Central memory CD8-positive, alpha-beta T cell (primary cell): ENCODE data around the gene EGFL7.

Experiments used
- ATAC-seq: fragments of 150-1000 bp; cut with Tn5 transposase; replicated peaks from 2 replicates; pipeline ENCODE4 v1.10.0; 2022; ENCODE audit warnings: mild to moderate bottlenecking, moderate FRiP score, moderate number of reproducible peaks; ENCODE audit not compliant: poor library complexity, severe bottlenecking; ENCODE audit errors: extremely low read depth
- DNase-seq, 2 donors: peaks; one replicate each; pipeline ENCODE4 v3.0.0; 2021; ENCODE audit warnings: low spot score in 2 of 2
- H3K27ac Mint-ChIP-seq: one replicate; pipeline ENCODE4 v1.8.0; 2022; ENCODE audit warnings: low read depth, mild to moderate bottlenecking, moderate library complexity, mixed read lengths
- H3K27me3 Mint-ChIP-seq: one replicate; pipeline ENCODE4 v1.8.0; 2022; ENCODE audit warnings: mixed read lengths
- H3K36me3 Mint-ChIP-seq: one replicate; pipeline ENCODE4 v1.8.0; 2022; ENCODE audit warnings: mild to moderate bottlenecking, moderate library complexity, mixed read lengths; ENCODE audit not compliant: insufficient read depth
- H3K4me1 Mint-ChIP-seq: one replicate; pipeline ENCODE4 v1.8.0; 2022; ENCODE audit warnings: mixed read lengths
- H3K4me3 Mint-ChIP-seq: one replicate; pipeline ENCODE4 v1.8.0; 2022; ENCODE audit warnings: mild to moderate bottlenecking, moderate library complexity, mixed read lengths
- H3K9me3 Mint-ChIP-seq: one replicate; pipeline ENCODE4 v1.8.0; 2022; ENCODE audit warnings: mixed read lengths

EGFL7 gene

GRCh38 chr9:136679431-136679941 is 16.8 kb downstream of the EGFL7 start:
- ATAC-seq (no peak), DNase-seq (no peak)
- Mint-ChIP-seq H3K27me3 (no peaks in the 10 kb centered on the region), H3K27ac (no peak overlapping the region), H3K4me3 (no peak overlapping the region), H3K4me1 (peaks cover 5% of the 10 kb centered on the region), H3K9me3 (no peaks in the 10 kb centered on the region), H3K36me3 (no peaks in the 10 kb centered on the region)

DNA sequence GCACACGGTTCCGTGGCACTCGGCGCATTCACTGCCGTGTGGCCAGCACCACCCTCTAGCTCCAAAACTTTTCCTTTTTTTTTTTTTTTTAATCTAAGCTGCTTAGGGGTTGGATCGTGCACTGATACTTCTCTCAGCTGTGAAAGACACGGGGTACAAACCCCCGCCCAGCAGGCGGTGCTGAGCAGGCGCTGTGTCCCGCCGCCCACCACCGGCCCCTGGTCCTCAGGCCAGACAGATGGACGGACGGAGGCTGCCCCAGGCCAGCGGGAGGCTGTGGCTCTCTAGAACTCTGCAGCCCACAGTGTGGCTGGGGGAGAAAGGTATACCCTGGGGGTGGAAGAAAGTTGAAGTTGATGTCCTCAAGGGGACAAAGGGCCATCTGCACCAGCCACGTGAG is 18.3 kb downstream of the EGFL7 start:
- Mint-ChIP-seq H3K27ac (no peak overlapping the region), H3K9me3 (no peaks in the 10 kb centered on the region), H3K4me3 (no peak overlapping the region), H3K27me3 (no peaks in the 10 kb centered on the region), H3K4me1 (peaks cover 5% of the 10 kb centered on the region), H3K36me3 (no peaks in the 10 kb centered on the region)
- ATAC-seq (no peak), DNase-seq (no peak)

DNA sequence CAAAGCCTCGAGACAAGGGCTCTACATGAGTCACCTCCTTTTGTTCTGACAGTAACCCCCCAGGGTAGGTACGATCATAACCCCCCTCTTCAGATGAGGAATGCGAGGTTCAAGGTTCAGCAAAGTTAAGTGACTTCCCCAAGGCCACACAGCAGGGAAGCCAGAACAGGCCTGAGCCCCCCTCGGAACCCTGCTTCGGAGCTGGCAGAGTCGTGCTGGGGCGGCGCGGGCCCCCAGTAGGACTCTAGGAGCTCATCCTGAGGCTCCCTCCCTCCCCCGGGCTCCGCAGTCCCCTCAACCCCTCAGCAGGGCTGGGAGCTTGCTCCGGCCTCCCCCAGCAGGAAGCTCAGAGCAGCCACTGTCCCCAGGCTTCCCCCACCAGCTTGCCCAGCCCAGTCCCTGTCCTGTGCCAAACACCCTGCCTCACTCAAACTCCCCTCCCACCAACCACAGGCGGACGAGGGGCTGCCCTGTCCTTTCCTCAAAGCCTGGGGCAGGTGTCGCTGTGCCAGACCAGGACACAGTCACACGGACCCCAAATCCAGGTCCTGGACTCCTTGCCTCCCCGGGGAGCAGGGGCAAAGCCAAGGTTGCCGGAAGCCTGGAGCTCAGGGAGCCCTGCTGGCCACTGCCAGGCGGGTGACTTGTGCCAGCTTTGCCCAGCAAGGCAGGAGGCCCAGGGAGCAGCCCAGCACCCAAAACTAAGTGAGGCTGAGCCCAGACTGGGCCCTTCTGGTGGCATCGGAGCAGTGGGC is 19.4 kb downstream of the EGFL7 start:
- H3K27me3 Mint-ChIP-seq = no peaks in the 10 kb centered on the region
- DNase-seq (no peak), ATAC-seq (no peak)
- H3K36me3 Mint-ChIP-seq = no peaks in the 10 kb centered on the region
- no peaks in the 10 kb centered on the region for H3K9me3 Mint-ChIP-seq
- peaks cover 5% of the 10 kb centered on the region for H3K4me1 Mint-ChIP-seq
- H3K27ac Mint-ChIP-seq = no peak overlapping the region
- no peak overlapping the region for H3K4me3 Mint-ChIP-seq

DNA sequence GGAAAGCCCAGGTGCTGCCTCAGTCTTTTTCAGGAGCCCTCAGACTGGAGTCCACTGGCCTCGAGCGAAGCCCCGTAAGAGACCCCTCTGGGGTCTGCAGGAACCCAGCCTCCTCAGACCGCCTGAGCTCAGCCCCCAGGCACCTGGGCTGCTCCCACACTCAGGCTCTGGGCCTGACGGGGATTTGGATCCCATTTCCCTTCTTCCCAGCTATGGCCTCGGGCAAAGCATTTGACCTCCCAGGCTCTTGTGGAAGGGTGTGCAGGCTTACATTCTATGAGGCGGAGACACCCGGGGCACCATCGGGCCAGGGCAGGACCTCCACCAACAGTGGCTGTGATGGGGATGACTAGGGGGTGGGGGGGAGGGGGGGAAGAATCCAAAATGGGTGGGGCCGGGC is 20.0 kb downstream of the EGFL7 start:
- Mint-ChIP-seq H3K4me1 (peaks cover 5% of the 10 kb centered on the region), H3K9me3 (no peaks in the 10 kb centered on the region), H3K36me3 (no peaks in the 10 kb centered on the region), H3K27ac (no peak overlapping the region), H3K27me3 (no peaks in the 10 kb centered on the region), H3K4me3 (no peak overlapping the region)
- ATAC-seq = no peak
- DNase-seq = no peak

GRCh38 chr9:136683173-136683745 is 20.5 kb downstream of the EGFL7 start:
- Mint-ChIP-seq H3K4me3 (no peak overlapping the region), H3K27ac (no peak overlapping the region), H3K27me3 (no peaks in the 10 kb centered on the region), H3K9me3 (no peaks in the 10 kb centered on the region), H3K4me1 (peaks cover 5% of the 10 kb centered on the region), H3K36me3 (no peaks in the 10 kb centered on the region)
- ATAC-seq (no peak), DNase-seq (no peak)

DNA sequence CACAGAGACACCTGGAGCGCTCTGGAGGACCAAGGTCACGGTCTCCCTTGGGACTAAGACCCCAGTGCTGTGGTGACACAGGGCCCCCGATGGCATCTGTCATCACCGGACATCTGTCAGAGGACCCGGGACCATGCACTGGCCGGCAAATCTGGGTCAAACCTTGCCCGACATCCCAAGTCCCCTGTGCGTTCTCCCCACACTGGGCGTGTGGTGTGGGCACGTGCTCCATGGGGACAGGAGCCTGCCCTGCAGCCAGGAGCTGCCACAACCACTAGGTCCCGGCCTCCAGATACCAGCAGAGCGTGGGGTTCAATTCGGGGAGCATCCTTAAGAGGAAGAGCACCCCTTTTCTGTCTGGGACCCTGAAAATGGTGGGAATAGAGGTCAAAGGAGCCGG is 21.0 kb downstream of the EGFL7 start:
- Mint-ChIP-seq H3K9me3 (no peaks in the 10 kb centered on the region), H3K4me3 (no peak overlapping the region), H3K36me3 (no peaks in the 10 kb centered on the region), H3K27me3 (no peaks in the 10 kb centered on the region), H3K4me1 (peaks cover 5% of the 10 kb centered on the region), H3K27ac (no peak overlapping the region)
- no peak for ATAC-seq
- no peak for DNase-seq

GRCh38 chr9:136684339-136684738 is 21.6 kb downstream of the EGFL7 start:
- ATAC-seq = no peak

GRCh38 chr9:136684799-136685198 is 22.1 kb downstream of the EGFL7 start:
- Mint-ChIP-seq H3K4me3 (no peak overlapping the region), H3K27me3 (no peaks in the 10 kb centered on the region), H3K36me3 (no peaks in the 10 kb centered on the region), H3K4me1 (no peaks in the 10 kb centered on the region), H3K9me3 (no peaks in the 10 kb centered on the region), H3K27ac (no peak overlapping the region)
- ATAC-seq (no peak), DNase-seq (no peak)

More at GRCh38 chr9:136684339-136684738, 21.6 kb downstream of the EGFL7 start:
- H3K4me3 Mint-ChIP-seq = no peak overlapping the region
- no peak overlapping the region for H3K27ac Mint-ChIP-seq
- peaks cover under 1% of the 10 kb centered on the region for H3K4me1 Mint-ChIP-seq
- DNase-seq = no peak
- no peaks in the 10 kb centered on the region for H3K27me3 Mint-ChIP-seq
- no peaks in the 10 kb centered on the region for H3K9me3 Mint-ChIP-seq
- no peaks in the 10 kb centered on the region for H3K36me3 Mint-ChIP-seq

DNA sequence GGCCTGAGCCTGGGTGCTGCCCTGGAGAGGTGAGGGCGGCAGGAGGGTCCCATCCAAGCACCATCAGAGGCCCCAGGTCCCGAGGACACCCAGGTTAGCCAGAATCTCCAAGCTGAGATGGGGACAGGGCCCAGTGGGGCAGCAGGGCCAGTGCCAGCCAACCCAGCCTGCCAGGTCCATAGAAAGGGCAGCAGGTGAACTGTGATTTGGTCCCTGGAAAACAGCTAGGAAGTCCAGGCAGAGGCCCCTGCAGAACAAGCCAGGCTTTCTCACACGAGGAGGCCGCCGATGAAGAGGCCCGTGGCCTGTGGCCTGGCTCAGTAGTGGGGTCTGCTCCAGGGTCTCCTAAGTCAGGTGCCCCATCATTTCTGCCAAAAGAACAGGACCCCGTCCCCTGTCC is 22.5 kb downstream of the EGFL7 start:
- Mint-ChIP-seq H3K36me3 (no peaks in the 10 kb centered on the region), H3K4me3 (peak overlapping the region; percentile 68), H3K27ac (no peak overlapping the region), H3K4me1 (no peaks in the 10 kb centered on the region), H3K9me3 (no peaks in the 10 kb centered on the region), H3K27me3 (no peaks in the 10 kb centered on the region)
- no peak for DNase-seq
- no peak for ATAC-seq

DNA sequence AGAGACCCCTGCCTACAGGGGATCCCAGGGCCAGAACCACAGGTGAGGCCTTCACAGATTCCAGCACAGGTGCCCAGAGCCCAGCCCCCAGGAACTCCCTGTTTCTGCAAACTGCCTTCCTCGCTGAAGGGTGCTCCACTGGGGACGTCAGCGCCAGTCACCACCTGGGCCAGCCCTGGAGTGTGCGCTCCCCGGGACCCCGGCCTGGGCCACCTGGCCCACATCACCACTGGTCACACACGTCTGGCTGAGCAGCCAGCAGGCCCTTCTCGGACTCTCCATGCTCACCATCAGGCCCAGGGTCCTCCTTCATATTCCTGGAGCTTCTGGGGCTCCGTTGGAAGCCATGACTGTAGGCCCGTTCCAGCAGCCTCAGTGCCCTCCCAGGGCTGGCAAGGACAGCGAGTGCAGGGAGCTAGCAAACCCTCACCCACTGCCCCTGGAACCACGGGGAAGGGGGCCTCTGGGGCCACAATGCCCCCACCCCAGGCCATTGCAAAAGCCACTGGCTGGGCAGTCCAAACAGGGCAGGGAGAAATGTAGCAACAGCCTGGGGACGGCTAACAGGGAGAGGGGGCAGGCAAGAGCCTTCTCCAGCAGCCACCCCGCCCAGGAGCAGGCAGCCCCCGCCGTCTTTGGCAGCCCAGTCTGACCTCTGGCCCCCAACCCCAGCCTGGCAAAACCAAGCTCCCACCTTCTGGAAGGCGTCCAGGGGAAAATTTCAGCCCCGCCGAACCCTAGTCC is 23.2 kb downstream of the EGFL7 start:
- Mint-ChIP-seq H3K27me3 (no peaks in the 10 kb centered on the region), H3K9me3 (no peaks in the 10 kb centered on the region), H3K36me3 (no peaks in the 10 kb centered on the region), H3K4me3 (peak overlapping the region; percentile 68), H3K27ac (no peak overlapping the region), H3K4me1 (no peaks in the 10 kb centered on the region)
- DNase-seq (no peak), ATAC-seq (no peak)

GRCh38 chr9:136686534-136686793 is 23.7 kb downstream of the EGFL7 start:
- Mint-ChIP-seq H3K4me3 (peak overlapping the region; percentile 68), H3K36me3 (no peaks in the 10 kb centered on the region), H3K27me3 (no peaks in the 10 kb centered on the region), H3K4me1 (no peaks in the 10 kb centered on the region), H3K9me3 (no peaks in the 10 kb centered on the region), H3K27ac (no peak overlapping the region)
- DNase-seq (no peak), ATAC-seq (no peak)

DNA sequence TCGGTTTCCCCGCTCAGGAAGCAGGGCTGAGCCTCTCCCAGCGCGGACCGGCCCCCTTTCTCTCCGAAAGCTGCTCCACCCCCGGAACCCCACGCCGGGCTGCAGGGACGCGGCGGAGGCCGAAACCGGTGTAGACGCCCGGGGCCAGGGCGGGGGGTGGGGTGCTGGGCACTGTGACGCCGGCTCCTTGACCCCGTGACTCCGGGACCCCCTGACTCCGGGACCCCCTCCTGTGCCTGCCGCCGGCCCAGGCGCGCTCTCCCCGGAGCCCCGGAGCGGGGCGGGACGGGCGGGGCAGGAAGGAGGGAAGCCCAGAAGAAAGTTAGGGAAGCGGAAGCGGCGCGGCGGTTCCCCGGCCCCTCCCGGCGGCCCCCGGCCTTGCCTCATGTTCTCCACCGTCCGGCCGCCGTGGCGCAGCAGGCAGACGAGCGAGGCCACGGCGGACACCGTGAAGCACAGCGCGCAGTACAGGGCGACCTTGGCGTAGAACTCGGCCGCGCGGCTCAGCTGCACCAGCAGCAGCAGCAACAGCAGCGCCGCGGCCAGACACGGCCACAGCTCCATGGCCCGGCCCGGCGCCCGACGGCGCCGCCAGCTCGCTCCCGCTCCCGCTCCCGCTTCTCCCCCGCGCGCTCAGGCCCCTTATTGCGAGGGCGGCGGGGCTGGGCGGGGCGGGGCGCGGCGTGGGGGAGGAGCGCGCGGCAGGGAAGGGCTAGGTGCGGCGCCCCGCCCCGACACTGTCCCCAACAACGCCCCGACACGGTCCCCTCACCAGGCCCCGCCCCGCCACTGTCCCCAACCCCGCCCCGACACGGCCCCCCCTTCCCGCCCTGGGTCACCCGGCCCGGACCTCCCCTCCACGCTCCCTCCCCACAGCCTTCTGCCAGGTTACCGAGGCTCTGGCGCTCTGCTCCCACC is 24.3 kb downstream of the EGFL7 start, which contains the start of gene AGPAT2:
AGPAT2 (minus strand) TSS at position 664 of the 918 bp plus-strand sequence; CDS start at position 564, 100 bp downstream.
- no peak within 1 kb of the TSS for H3K27ac Mint-ChIP-seq
- H3K4me1 Mint-ChIP-seq = no peaks in the 10 kb centered on the region
- peak; percentile 71 for ATAC-seq
- H3K36me3 Mint-ChIP-seq = no peaks in the 10 kb centered on the region
- no peaks in the 10 kb centered on the region for H3K27me3 Mint-ChIP-seq
- H3K4me3 Mint-ChIP-seq = peak within 1 kb of the TSS; percentile 68
- H3K9me3 Mint-ChIP-seq = no peaks in the 10 kb centered on the region
- no peak for DNase-seq
